PC-3 (cell line): ENCODE results near the gene TYRO3.

Experiments used
- EZH2 ChIP-seq: fragments of 300-600 bp; sonication (generic); IDR thresholded peaks from one replicate; pipeline ENCODE4 v1.6.1; 2017; ENCODE audit warnings: antibody characterized with exemption, mild to moderate bottlenecking, low read length; ENCODE audit not compliant: unreplicated experiment
- EZH2phosphoT487 ChIP-seq: fragments of 300-600 bp; sonication (generic); IDR thresholded peaks from 2 replicates; pipeline ENCODE4 v1.6.1; 2018; ENCODE audit warnings: mild to moderate bottlenecking, antibody characterized with exemption, low read length, borderline replicate concordance
- TF ChIP-seq, protein P1 (sequence below): fragments of 300-600 bp; sonication (generic); conservative IDR thresholded peaks from 2 replicates; pipeline ENCODE4 v1.5.1; 2017; ENCODE audit warnings: antibody characterized with exemption, low read depth, mild to moderate bottlenecking, low read length

DNA sequence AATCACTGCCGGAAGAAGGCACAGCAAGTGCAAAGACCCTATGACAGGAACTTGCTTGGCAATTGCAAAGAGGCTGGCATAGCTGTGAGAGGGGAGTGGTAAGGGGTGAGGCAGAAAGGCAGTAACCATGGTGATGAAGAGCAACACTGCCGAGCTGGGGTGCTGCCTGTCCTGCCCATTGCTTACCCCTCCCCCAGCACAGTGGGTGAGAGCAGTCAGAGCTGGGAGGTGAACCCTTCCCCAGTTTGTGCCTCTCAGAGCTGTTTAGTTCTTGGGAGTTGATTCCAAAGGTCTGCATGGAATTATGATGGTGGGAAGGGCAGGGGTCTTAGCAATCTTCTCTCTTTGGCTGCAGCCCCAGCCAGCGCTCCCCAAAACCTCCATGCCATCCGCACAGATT lies 8.8 kb downstream of the TYRO3 start:
- no peak for TF ChIP-seq EZH2
- TF ChIP-seq, protein P1, sequence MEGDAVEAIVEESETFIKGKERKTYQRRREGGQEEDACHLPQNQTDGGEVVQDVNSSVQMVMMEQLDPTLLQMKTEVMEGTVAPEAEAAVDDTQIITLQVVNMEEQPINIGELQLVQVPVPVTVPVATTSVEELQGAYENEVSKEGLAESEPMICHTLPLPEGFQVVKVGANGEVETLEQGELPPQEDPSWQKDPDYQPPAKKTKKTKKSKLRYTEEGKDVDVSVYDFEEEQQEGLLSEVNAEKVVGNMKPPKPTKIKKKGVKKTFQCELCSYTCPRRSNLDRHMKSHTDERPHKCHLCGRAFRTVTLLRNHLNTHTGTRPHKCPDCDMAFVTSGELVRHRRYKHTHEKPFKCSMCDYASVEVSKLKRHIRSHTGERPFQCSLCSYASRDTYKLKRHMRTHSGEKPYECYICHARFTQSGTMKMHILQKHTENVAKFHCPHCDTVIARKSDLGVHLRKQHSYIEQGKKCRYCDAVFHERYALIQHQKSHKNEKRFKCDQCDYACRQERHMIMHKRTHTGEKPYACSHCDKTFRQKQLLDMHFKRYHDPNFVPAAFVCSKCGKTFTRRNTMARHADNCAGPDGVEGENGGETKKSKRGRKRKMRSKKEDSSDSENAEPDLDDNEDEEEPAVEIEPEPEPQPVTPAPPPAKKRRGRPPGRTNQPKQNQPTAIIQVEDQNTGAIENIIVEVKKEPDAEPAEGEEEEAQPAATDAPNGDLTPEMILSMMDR, result no peak
- TF ChIP-seq EZH2phosphoT487, result no peak
